H9 (cell line): ENCODE results near the gene CNOT4. TPM values are rescaled to one million over a fixed set of nuclear protein-coding genes. Genes with fewer than 3 reads are reported as not detected.

Experiments
- DNase-seq: peaks from one replicate; pipeline ENCODE4 v3.0.0-alpha.2; 2017
- H2AFZ ChIP-seq: one replicate; pipeline ENCODE4 v1.6.1; 2013; ENCODE audit warnings: mild to moderate bottlenecking, low read length, control low read depth, moderate library complexity
- H2AK5ac ChIP-seq: 2 replicates; pipeline ENCODE4 v1.6.1; 2013; ENCODE audit warnings: low read length, control low read depth, mixed read lengths; ENCODE audit not compliant: insufficient read length
- H2BK120ac ChIP-seq: one replicate; pipeline ENCODE4 v1.6.1; 2013; ENCODE audit warnings: low read depth, mild to moderate bottlenecking, low read length, control low read depth, inconsistent platforms; ENCODE audit not compliant: poor library complexity, severe bottlenecking
- H2BK12ac ChIP-seq: 2 replicates; pipeline ENCODE4 v1.6.1; 2013; ENCODE audit warnings: low read length, control low read depth, mixed read lengths, low read depth; ENCODE audit not compliant: insufficient read length
- H2BK15ac ChIP-seq: 2 replicates; pipeline ENCODE4 v1.6.1; 2013; ENCODE audit warnings: low read depth, low read length, control low read depth
- H2BK20ac ChIP-seq: one replicate; pipeline ENCODE4 v1.6.1; 2013; ENCODE audit warnings: low read depth, mild to moderate bottlenecking, low read length, control low read depth, inconsistent platforms; ENCODE audit not compliant: poor library complexity, severe bottlenecking
- H2BK5ac ChIP-seq: 2 replicates; pipeline ENCODE4 v1.6.1; 2013; ENCODE audit warnings: low read length, control low read depth, mixed read lengths; ENCODE audit not compliant: insufficient read length
- H3K14ac ChIP-seq: 2 replicates; pipeline ENCODE4 v1.6.1; 2013; ENCODE audit warnings: low read length, control low read depth; ENCODE audit not compliant: insufficient read depth
- H3K18ac ChIP-seq: 2 replicates; pipeline ENCODE4 v1.6.1; 2013; ENCODE audit warnings: low read depth, mild to moderate bottlenecking, mixed read lengths, low read length, control low read depth; ENCODE audit not compliant: insufficient read length
- H3K23ac ChIP-seq: 2 replicates; pipeline ENCODE4 v1.6.1; 2013; ENCODE audit warnings: low read length, control low read depth, mixed read lengths, low read depth; ENCODE audit not compliant: insufficient read length
- H3K23me2 ChIP-seq: 2 replicates; pipeline ENCODE4 v1.6.1; 2013; ENCODE audit warnings: low read depth, mild to moderate bottlenecking, mixed read lengths, low read length, control low read depth; ENCODE audit not compliant: insufficient read length, poor library complexity, severe bottlenecking
- H3K27ac ChIP-seq: 2 replicates; pipeline ENCODE4 v1.5.1; 2013; ENCODE audit warnings: low read length, control low read depth, mixed read lengths, low read depth; ENCODE audit not compliant: insufficient read length
- H3K27me3 ChIP-seq: 2 replicates; pipeline ENCODE4 v1.6.1; 2013; ENCODE audit warnings: low read length, control low read depth, inconsistent platforms; ENCODE audit not compliant: insufficient read depth
- H3K4ac ChIP-seq: 2 replicates; pipeline ENCODE4 v1.6.1; 2013; ENCODE audit warnings: low read depth, mild to moderate bottlenecking, control low read depth, inconsistent platforms, low read length, moderate library complexity
- H3K4me1 ChIP-seq: 2 replicates; pipeline ENCODE4 v1.6.1; 2013; ENCODE audit warnings: low read length, control low read depth, inconsistent platforms; ENCODE audit not compliant: insufficient read depth
- H3K4me2 ChIP-seq: 2 replicates; pipeline ENCODE4 v1.6.1; 2013; ENCODE audit warnings: low read length, control low read depth, mixed read lengths; ENCODE audit not compliant: insufficient read length, insufficient read depth
- H3K56ac ChIP-seq: 2 replicates; pipeline ENCODE4 v1.6.1; 2013; ENCODE audit warnings: low read depth, mild to moderate bottlenecking, mixed read lengths, low read length, control low read depth; ENCODE audit not compliant: insufficient read length
- H3K79me1 ChIP-seq: 2 replicates; pipeline ENCODE4 v1.6.1; 2013; ENCODE audit warnings: low read depth, mild to moderate bottlenecking, moderate library complexity, low read length, control low read depth, inconsistent platforms; ENCODE audit not compliant: insufficient read depth, poor library complexity, severe bottlenecking
- H3K79me2 ChIP-seq: 2 replicates; pipeline ENCODE4 v1.6.1; 2013; ENCODE audit warnings: low read length, control low read depth, inconsistent platforms; ENCODE audit not compliant: insufficient read depth
- H3K9ac ChIP-seq: 2 replicates; pipeline ENCODE4 v1.6.1; 2013; ENCODE audit warnings: low read length, control low read depth, mixed read lengths; ENCODE audit not compliant: insufficient read length; ENCODE audit errors: extremely low read depth
- H3K9me3 ChIP-seq: one replicate; pipeline ENCODE4 v1.6.1; 2013; ENCODE audit warnings: low read depth, low read length, inconsistent platforms; ENCODE audit not compliant: control insufficient read depth
- H3T11ph ChIP-seq: one replicate; pipeline ENCODE4 v1.6.1; 2013; ENCODE audit warnings: mild to moderate bottlenecking, low read length, control low read depth, inconsistent platforms
- H4K20me1 ChIP-seq: one replicate; pipeline ENCODE4 v1.6.1; 2013; ENCODE audit not compliant: control insufficient read depth, insufficient read length, insufficient read depth
- H4K5ac ChIP-seq: 2 replicates; pipeline ENCODE4 v1.6.1; 2013; ENCODE audit warnings: low read depth, mild to moderate bottlenecking, mixed read lengths, low read length, control low read depth; ENCODE audit not compliant: insufficient read length
- H4K8ac ChIP-seq: replicated peaks from 2 replicates; pipeline ENCODE4 v1.6.1; 2013; ENCODE audit warnings: low read length, control low read depth, mixed read lengths, low read depth; ENCODE audit not compliant: insufficient read length
- H4K91ac ChIP-seq: 2 replicates; pipeline ENCODE4 v1.6.1; 2013; ENCODE audit warnings: low read depth, mild to moderate bottlenecking, moderate library complexity, mixed read lengths, low read length, control low read depth; ENCODE audit not compliant: insufficient read length
- H3K27ac Mint-ChIP-seq, 3 experiments: 2 replicates in 2 of 3; 3 replicates in 1 of 3; pipeline ENCODE4 v1.8.0; 2020 to 2021; ENCODE audit warnings: mixed read lengths in 3 of 3, mild to moderate bottlenecking in 1 of 3, moderate library complexity in 1 of 3
- H3K27me3 Mint-ChIP-seq: 2 replicates; pipeline ENCODE4 v1.8.0; 2021; ENCODE audit warnings: low read depth, mild to moderate bottlenecking, moderate library complexity, mixed read lengths
- H3K36me3 Mint-ChIP-seq, 3 experiments: 2 replicates in 2 of 3; 3 replicates in 1 of 3; pipeline ENCODE4 v1.8.0; 2020 to 2021; ENCODE audit warnings: low read depth in 3 of 3, mixed read lengths in 3 of 3; ENCODE audit not compliant: insufficient read depth in 1 of 3
- H3K4me1 Mint-ChIP-seq, 2 experiments: 2 replicates each; pipeline ENCODE4 v1.8.0; 2020; ENCODE audit warnings: mixed read lengths in 2 of 2
- H3K4me3 Mint-ChIP-seq, 2 experiments: 2 replicates in 1 of 2; 3 replicates in 1 of 2; pipeline ENCODE4 v1.8.0; 2020 to 2021; ENCODE audit warnings: mild to moderate bottlenecking in 2 of 2, mixed read lengths in 2 of 2, moderate library complexity in 1 of 2
- H3K9me3 Mint-ChIP-seq, 2 experiments: 2 replicates in 1 of 2; 3 replicates in 1 of 2; pipeline ENCODE4 v1.8.0; 2020; ENCODE audit warnings: mild to moderate bottlenecking in 2 of 2, mixed read lengths in 2 of 2, moderate library complexity in 1 of 2
- CTCF ChIP-seq: fragments of 200-600 bp; sonication (generic); conservative IDR thresholded peaks from 3 replicates; pipeline ENCODE4 v1.8.0; 2021; ENCODE audit warnings: antibody characterized with exemption, mild to moderate bottlenecking
- WGBS: extraction: QIAGEN DNeasy Blood & Tissue Kit; methylation state at CpG from one replicate; pipeline ENCODE4 v1.1.7; 2013; ENCODE audit warnings: missing lambda C conversion rate, low lambda C conversion rate, mixed read lengths; ENCODE audit not compliant: insufficient read length; ENCODE audit errors: extremely low coverage; 5-methylcytosine and 5-hydroxymethylcytosine counted together
- total RNA-seq: library from RNA; stranded (reverse); gene quantifications from 2 replicates; pipeline ENCODE4 v1.2.1, GENCODE V29; 2021

The CNOT4 gene
- total RNA-seq, 1 experiment from 2014 or later, result 27.4 TPM

GRCh38 chr7:135501402-135501801 lies 8.5 kb downstream of the CNOT4 start:
- H3K4me3 Mint-ChIP-seq, result no peak overlapping the region
- Histone ChIP-seq H3K23me2 (no peaks in the 10 kb centered on the region), H4K8ac (no peak overlapping the region), H3K27ac (no peak overlapping the region), H2BK20ac (no peak overlapping the region), H3K79me1 (peaks cover 12% of the 10 kb centered on the region), H3K14ac (no peak overlapping the region), H3K9ac (no peak overlapping the region), H3T11ph (no peak overlapping the region), H4K20me1 (no peaks in the 10 kb centered on the region), H2BK5ac (no peak overlapping the region), H2AK5ac (no peak overlapping the region), H2AFZ (no peak overlapping the region), H2BK12ac (no peak overlapping the region), H2BK120ac (no peak overlapping the region), H3K4ac (no peak overlapping the region), H3K9me3 (no peaks in the 10 kb centered on the region), H3K4me2 (no peak overlapping the region), H3K23ac (no peak overlapping the region), H3K27me3 (no peaks in the 10 kb centered on the region), H3K18ac (no peak overlapping the region), H3K56ac (no peak overlapping the region), H3K4me1 (no peaks in the 10 kb centered on the region; the same call in 1 of the 2 replicates), H2BK15ac (no peak overlapping the region), H4K5ac (no peak overlapping the region), H3K79me2 (peaks cover 12% of the 10 kb centered on the region; the same call in 1 of the 2 replicates), H4K91ac (no peak overlapping the region)
- no peaks in the 10 kb centered on the region for H3K27me3 Mint-ChIP-seq
- H3K4me1 Mint-ChIP-seq, result peaks cover 15 to 16% of the 10 kb centered on the region in 2 experiments
- TF ChIP-seq CTCF, result no peak; the same call in 2 of the 3 replicates
- no peak for DNase-seq
- no peak overlapping the region for H3K27ac Mint-ChIP-seq
- no peaks in the 10 kb centered on the region for H3K36me3 Mint-ChIP-seq
- H3K9me3 Mint-ChIP-seq, result no peaks in the 10 kb centered on the region
- WGBS, result no CpG with 5 or more reads among the region's 2 CpGs
